ENCODE data around the gene RBM28.
"Not testable (repeated sequence)": the region's sequence is repeated elsewhere in the genome, so short reads cannot be mapped to it uniquely, and the experiment has no call there.

Gene RBM28

DNA sequence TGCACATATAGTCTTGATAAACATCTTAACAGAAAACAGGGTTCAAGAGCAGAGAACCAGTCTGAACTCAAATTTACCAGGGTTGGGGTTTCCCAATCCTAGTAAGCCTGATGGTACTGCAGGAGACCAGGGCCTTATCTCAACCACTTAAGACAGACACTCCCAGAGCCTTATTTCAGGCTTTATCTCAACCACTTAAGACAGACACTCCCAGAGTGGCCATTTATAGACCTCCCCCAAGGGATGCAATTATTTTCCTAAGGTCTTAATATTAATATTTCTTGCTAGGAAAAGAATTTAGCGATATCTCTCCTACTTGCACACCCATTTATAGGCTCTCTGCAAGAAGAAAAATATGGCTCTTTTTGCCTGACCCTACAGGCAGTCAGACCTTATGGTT, 63.3 kb downstream of the RBM28 start:
- H3K27me3 Mint-ChIP-seq; H3K27ac Mint-ChIP-seq; DNase-seq; H3K4me1 Mint-ChIP-seq (ENCODE audit: low read depth in 2 of 2); H3K36me3 Mint-ChIP-seq (ENCODE audit: insufficient read depth); ATAC-seq (replicated peaks); H3K4me3 Mint-ChIP-seq: not testable (repeated sequence)
- peaks cover 9 to 15% of the 10 kb centered on the region in 2 donors for H3K9me3 Mint-ChIP-seq

DNA sequence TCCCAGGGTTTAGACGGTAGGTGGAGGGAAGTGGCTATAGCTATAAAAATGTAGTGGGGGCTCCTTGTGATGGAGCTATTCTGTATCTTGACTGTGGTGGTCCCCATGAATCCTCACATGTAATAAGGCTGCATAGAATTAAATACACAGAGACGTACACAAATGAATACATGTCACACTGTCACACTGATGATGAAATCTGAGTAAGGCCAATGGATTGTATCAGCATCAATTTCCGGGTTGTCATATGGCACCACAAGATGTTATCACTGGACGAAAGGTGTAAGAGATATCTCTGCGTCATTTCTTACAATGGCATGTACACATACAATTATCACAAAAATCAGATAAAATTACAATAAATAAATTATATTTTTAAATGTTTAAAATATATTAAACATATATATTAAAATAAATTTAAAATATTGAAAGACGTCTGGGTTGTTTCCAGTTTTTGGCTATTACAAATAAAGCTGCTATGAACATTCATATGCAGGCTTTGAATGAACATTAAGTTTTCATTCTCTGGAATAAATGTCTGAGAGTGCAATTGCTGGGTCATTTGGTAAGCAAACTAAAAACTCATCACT, 64.5 kb downstream of the RBM28 start:
- Mint-ChIP-seq H3K36me3 (ENCODE audit: insufficient read depth) (no peaks in the 10 kb centered on the region), H3K9me3 (peaks cover 9 to 15% of the 10 kb centered on the region in 2 donors), H3K4me1 (ENCODE audit: low read depth in 2 of 2) (no peaks in the 10 kb centered on the region), H3K27ac (no peak overlapping the region), H3K4me3 (no peak overlapping the region), H3K27me3 (no peaks in the 10 kb centered on the region)
- ATAC-seq (replicated peaks): no peak
- no peak for DNase-seq

DNA sequence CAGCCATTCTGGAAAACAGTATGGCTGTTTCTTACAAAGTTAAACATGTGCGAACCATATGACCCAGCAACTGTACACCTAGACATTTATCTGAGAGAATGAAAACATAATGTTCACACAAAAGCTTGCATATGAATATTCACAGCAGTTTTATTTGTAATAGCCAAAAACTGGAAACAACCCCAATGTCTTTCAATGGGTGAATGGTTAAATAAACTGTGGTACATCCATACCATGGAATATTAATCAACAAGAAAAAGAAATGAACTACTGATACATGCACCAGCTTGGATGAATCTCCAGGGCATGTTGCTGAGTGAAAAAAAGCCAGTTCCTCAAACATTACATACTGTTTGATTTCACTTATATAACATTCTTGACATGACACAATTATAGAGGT, 65.3 kb downstream of the RBM28 start:
- no peak for DNase-seq
- Mint-ChIP-seq H3K4me1 (ENCODE audit: low read depth in 2 of 2) (no peaks in the 10 kb centered on the region), H3K4me3 (no peak overlapping the region), H3K27me3 (no peaks in the 10 kb centered on the region), H3K36me3 (ENCODE audit: insufficient read depth) (no peaks in the 10 kb centered on the region), H3K27ac (no peak overlapping the region), H3K9me3 (peaks cover 9 to 15% of the 10 kb centered on the region in 2 donors)
- ATAC-seq (replicated peaks): no peak

DNA sequence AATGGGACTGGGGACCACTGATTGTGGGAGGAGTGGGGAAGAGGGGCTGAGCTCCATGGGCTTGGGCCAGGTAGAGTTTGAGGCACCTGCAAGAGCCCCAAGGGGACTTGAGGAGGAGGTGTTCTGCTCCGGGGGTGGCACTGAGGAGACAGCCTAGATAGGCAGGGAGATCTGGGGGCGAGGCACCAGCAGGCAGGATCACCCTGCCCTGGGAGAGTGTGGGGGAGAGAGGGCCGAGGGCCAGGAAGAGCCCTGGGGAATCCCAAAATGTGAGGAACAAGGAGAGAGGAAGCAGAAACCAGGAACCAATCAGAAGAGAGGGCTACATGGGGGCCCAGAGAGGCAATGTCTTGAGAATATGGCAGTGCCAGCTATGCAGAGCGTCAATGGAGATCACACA, 68.0 kb downstream of the RBM28 start:
- no peak overlapping the region for H3K27ac Mint-ChIP-seq
- H3K27me3 Mint-ChIP-seq: peaks cover 0 to 10% of the 10 kb centered on the region in 2 donors
- H3K4me3 Mint-ChIP-seq: no peak overlapping the region
- DNase-seq (no peak), ATAC-seq (replicated peaks) (no peak)
- H3K36me3 Mint-ChIP-seq (ENCODE audit: insufficient read depth): no peaks in the 10 kb centered on the region
- H3K4me1 Mint-ChIP-seq (ENCODE audit: low read depth in 2 of 2): peaks cover 0 to 2% of the 10 kb centered on the region in 2 donors
- H3K9me3 Mint-ChIP-seq: peaks cover 5 to 7% of the 10 kb centered on the region in 2 donors

DNA sequence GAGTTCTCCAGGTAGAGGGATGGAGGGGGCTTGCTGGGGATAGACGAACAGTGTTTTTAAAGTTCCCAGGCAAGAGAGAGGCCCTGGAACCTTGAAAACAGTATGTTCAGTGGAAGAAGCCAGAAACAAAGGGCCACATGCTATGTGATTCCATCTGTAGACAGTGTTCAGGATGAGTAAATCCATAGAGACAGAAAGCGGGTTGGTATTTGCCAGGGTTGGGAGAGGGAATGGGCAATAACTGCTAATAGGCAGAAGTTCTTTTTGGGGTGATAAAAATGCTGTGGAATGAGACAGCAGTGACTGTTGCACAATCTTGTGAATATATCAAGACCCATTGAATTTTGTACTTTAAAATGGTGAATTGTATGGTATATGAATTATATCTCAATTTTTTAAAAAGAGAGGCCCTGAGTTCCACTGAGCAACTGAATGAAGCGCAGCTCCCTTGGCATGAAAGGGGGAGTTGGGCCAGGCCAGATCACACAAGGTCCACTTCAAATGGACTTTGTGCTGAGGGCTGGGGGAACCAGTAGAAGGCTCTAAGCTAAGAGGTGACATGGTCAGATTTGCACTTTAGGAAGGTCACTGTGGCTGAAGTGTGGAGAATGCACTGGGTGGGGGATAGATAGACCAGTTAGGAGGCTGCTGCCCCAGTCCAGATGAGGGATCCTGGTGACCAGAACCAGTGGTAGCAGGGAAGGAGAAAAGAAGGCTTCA, 68.7 kb downstream of the RBM28 start:
- Mint-ChIP-seq H3K9me3 (peaks cover 4 to 5% of the 10 kb centered on the region in 2 donors), H3K4me1 (ENCODE audit: low read depth in 2 of 2) (peaks cover 0 to 2% of the 10 kb centered on the region in 2 donors), H3K36me3 (ENCODE audit: insufficient read depth) (no peaks in the 10 kb centered on the region), H3K27ac (peak overlapping the region in 1 of 2 donors; percentile 6), H3K4me3 (no peak overlapping the region), H3K27me3 (peaks cover 0 to 15% of the 10 kb centered on the region in 2 donors)
- ATAC-seq (replicated peaks) (no peak), DNase-seq (no peak)

DNA sequence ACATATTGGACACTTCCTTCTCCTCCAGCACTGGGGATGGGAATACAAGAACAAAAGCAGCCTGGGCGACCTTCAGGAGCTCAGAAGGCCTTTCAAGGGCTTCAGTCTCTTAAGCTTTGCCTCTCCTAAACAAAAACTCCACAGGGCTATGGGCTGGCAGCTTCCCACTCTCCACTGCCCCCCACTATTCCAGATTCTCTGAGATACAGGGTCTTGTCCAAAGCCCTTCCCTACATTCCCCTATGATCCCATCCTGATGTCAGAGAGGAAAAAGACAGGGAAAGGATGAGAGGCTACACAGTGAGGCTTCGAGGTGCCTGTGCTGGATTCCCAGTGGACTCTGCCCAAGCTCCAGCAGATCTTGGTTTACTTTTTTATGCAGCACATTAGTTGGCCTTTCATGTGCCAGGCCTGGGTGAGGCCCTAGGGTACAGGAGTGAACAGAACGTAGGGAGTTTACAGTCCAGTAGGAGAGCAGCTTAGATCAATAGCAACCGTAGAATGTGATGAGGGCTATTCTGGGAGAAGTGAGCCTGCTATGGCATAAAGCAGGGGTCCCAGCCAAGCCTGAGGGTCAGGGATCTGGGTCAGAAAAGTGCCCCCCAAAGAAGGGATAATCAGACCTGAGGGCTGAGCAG, 69.3 kb downstream of the RBM28 start:
- no peaks in the 10 kb centered on the region for H3K9me3 Mint-ChIP-seq
- no peaks in the 10 kb centered on the region for H3K36me3 Mint-ChIP-seq (ENCODE audit: insufficient read depth)
- H3K27me3 Mint-ChIP-seq: peaks cover 6 to 22% of the 10 kb centered on the region in 2 donors
- peak overlapping the region in 1 of 2 donors; percentile 6 for H3K27ac Mint-ChIP-seq
- ATAC-seq (replicated peaks) (no peak), DNase-seq (no peak)
- no peak overlapping the region for H3K4me3 Mint-ChIP-seq
- peaks cover 0 to 2% of the 10 kb centered on the region in 2 donors for H3K4me1 Mint-ChIP-seq (ENCODE audit: low read depth in 2 of 2)

DNA sequence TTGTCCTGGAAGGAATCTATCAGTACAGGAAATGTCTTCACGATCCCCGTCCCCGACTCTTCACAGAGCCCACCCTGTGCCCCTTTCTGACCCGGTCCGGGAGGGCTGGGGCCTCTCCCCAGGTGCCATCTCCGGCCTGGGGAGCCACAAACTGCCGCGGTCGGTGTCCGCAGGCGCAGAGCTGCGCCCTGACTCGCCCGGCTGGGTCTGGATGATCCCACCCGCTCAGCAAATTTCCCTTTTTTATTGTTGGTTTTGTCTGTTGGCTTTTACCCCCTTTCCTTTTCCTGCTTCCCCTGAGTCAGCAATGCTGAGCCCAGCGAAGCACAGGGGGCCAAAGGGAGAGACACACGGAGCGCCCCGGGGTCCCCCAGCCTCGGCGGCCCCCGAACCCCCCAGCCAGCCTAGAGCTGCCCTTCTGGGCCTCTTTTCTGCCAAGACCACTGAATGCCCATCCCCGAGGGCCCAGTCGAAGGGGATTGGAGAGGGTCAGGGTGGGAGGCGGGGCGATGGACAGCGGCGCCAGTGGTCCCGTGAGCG, 71.7 kb downstream of the RBM28 start:
- Mint-ChIP-seq H3K4me1 (ENCODE audit: low read depth in 2 of 2) (peaks cover 0 to 2% of the 10 kb centered on the region in 2 donors), H3K36me3 (ENCODE audit: insufficient read depth) (no peaks in the 10 kb centered on the region), H3K27me3 (peaks cover 27 to 46% of the 10 kb centered on the region in 2 donors), H3K27ac (no peak overlapping the region), H3K4me3 (no peak overlapping the region), H3K9me3 (no peaks in the 10 kb centered on the region)
- DNase-seq (no peak), ATAC-seq (replicated peaks) (no peak)

DNA sequence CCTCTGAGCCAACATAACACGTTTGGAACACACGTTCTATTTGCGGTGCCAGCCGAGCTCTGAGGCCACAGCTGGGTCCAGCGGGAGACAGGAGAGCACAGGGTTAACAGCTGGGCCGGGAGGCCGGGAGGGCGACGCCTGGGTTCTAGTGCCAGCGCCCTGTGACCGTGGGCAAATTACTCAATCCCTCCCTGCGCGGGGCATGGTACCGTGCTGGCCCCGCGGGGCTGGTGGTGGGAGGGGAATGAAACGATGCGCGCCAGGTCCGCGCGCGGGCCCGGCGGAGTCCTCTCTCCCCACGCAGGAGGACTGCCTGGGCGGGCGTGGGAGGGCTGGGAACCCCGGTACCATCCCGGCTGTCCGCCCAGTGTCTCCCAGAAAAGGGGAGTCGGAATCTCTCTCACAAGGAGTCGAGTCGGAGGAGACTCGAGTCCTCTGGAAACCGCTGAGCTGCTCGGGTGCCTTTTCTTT, 72.2 kb downstream of the RBM28 start:
- H3K27ac Mint-ChIP-seq: peak overlapping the region in 1 of 2 donors; percentile 56
- no peaks in the 10 kb centered on the region for H3K36me3 Mint-ChIP-seq (ENCODE audit: insufficient read depth)
- ATAC-seq (replicated peaks): no peak
- H3K4me3 Mint-ChIP-seq: no peak overlapping the region
- peaks cover 0 to 2% of the 10 kb centered on the region in 2 donors for H3K4me1 Mint-ChIP-seq (ENCODE audit: low read depth in 2 of 2)
- H3K27me3 Mint-ChIP-seq: peaks cover 29 to 51% of the 10 kb centered on the region in 2 donors
- DNase-seq: no peak
- no peaks in the 10 kb centered on the region for H3K9me3 Mint-ChIP-seq

DNA sequence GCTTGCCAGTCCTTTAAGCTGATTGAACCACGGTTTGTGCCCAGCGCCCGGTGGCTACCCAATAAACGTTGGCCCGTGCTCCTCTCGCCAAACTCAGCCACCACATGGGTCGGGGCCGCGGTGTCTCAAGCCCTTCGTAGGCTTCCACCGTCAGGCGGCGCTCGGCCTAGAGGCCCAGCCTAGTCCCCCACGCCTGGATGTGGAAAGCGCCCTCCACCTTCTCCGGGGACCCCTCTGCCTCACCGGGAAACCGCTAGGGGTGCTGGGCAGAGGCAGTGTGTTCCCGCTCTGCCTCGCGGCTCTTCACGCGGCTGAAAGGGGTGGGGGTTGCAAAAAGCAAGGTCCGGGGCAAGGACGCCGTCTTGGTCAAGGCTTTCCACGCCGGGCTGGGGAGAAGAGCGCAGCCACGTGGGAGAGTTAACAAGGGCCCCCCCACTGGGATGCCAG, 72.9 kb downstream of the RBM28 start:
- Mint-ChIP-seq H3K36me3 (ENCODE audit: insufficient read depth) (no peaks in the 10 kb centered on the region), H3K27me3 (peaks cover 29 to 52% of the 10 kb centered on the region in 2 donors), H3K9me3 (no peaks in the 10 kb centered on the region), H3K27ac (peak overlapping the region in 1 of 2 donors; percentile 56), H3K4me3 (no peak overlapping the region), H3K4me1 (ENCODE audit: low read depth in 2 of 2) (peaks cover 0 to 2% of the 10 kb centered on the region in 2 donors)
- ATAC-seq (replicated peaks) (no peak), DNase-seq (no peak)

DNA sequence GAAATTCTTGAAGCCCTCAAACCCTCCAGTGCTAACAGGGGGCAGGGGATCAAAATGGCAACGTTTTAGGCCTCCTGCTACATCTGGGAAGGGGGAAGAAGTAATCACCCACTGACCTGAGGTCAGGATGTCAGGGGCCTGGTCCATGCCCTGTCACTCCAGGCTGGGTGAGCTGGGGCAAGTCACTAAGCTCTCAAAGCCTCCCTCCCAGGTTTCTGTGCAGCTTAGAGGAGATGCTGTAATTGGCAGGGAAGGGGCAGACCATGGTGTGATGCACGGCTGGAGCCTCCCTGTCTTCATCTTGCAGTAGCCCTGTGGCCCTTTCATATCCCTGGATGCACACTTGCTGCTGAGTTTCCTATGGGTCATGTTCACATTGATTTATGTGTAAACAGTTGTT, 75.5 kb downstream of the RBM28 start:
- H3K27me3 Mint-ChIP-seq: peaks cover 29 to 52% of the 10 kb centered on the region in 2 donors
- H3K36me3 Mint-ChIP-seq (ENCODE audit: insufficient read depth): no peaks in the 10 kb centered on the region
- no peak overlapping the region for H3K4me3 Mint-ChIP-seq
- peaks cover 0 to 2% of the 10 kb centered on the region in 2 donors for H3K4me1 Mint-ChIP-seq (ENCODE audit: low read depth in 2 of 2)
- H3K9me3 Mint-ChIP-seq: no peaks in the 10 kb centered on the region
- DNase-seq: no peak
- ATAC-seq (replicated peaks): no peak
- H3K27ac Mint-ChIP-seq: no peak overlapping the region

DNA sequence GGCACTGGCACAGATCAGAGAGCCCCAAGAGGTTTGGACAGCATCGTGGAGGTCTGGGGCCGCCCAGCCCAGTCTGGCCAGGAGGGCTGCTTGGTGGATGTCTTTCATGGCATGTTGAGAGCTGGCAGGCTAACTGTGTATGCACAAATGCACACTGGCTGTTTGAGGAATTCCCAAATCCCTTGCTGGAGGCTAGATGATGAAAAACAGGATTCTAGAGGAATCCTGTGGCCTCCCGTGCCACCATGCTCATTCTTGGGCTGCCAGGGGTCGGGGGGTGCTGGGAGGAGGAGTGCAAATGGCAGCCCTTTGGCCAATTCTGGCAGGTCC, 76.1 kb downstream of the RBM28 start:
- Mint-ChIP-seq H3K36me3 (ENCODE audit: insufficient read depth) (no peaks in the 10 kb centered on the region), H3K9me3 (no peaks in the 10 kb centered on the region), H3K4me1 (ENCODE audit: low read depth in 2 of 2) (peaks cover 0 to 2% of the 10 kb centered on the region in 2 donors), H3K4me3 (no peak overlapping the region), H3K27ac (no peak overlapping the region), H3K27me3 (peaks cover 29 to 52% of the 10 kb centered on the region in 2 donors)
- ATAC-seq (replicated peaks) (no peak), DNase-seq (no peak)

DNA sequence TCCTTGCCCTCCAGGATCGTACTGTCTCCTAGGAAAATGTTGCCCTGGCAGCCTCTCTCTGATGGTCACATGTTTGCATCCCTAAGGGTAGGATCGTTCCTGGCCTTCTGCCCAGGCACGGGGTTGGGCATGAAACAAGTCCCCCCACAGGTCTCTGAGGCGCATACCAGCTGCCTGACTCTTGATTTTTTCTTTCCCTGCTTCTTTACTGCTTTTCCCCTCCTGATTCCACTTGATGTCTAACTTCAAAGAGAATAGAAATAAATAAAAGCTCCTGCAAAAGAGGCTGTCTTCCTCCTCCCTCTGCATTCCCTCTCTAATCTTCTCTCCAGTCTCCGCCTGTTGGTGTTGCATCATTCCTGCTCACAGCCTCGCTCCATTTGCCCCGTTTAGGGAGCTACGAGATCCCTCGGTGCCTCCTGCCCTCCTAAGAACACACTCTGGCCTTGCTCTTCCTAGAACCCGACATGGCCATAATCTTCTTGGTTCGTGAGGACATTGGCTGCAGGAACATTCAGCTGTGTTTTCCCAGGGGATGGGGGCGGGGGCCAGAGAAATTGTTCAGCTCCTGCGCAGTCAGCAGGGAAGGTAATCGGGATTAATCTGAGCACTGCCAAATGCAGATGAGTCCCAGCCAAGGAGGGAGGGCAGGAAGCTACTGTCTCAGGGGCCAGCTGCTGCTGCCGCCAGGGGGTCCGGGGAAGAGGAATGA, 76.7 kb downstream of the RBM28 start:
- Mint-ChIP-seq H3K4me1 (ENCODE audit: low read depth in 2 of 2) (peaks cover 0 to 2% of the 10 kb centered on the region in 2 donors), H3K4me3 (no peak overlapping the region), H3K27me3 (peaks cover 31 to 52% of the 10 kb centered on the region in 2 donors), H3K27ac (no peak overlapping the region), H3K9me3 (no peaks in the 10 kb centered on the region), H3K36me3 (ENCODE audit: insufficient read depth) (no peaks in the 10 kb centered on the region)
- ATAC-seq (replicated peaks) (no peak), DNase-seq (no peak)

DNA sequence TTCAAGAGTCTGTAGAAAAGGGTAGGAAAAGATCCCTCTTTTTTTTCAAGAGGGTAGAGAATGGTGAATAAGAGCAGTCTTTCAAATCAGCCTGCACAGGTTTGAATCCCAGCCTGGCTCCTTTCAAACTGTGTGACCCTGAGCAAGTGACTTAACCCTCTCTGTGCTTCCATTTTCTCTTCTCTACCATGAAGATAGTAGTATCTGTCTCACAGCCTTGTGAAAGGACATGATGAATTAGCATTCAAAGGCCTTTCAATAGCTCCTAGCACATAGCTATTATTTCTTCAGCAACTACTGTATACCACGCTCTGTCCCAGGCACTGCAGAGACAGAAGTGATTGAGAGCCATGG, 77.2 kb downstream of the RBM28 start:
- H3K27ac Mint-ChIP-seq: no peak overlapping the region
- no peak overlapping the region for H3K4me3 Mint-ChIP-seq
- H3K36me3 Mint-ChIP-seq (ENCODE audit: insufficient read depth): no peaks in the 10 kb centered on the region
- ATAC-seq (replicated peaks) (no peak), DNase-seq (no peak)
- peaks cover 36 to 50% of the 10 kb centered on the region in 2 donors for H3K27me3 Mint-ChIP-seq
- no peaks in the 10 kb centered on the region for H3K9me3 Mint-ChIP-seq
- peaks cover 0 to 2% of the 10 kb centered on the region in 2 donors for H3K4me1 Mint-ChIP-seq (ENCODE audit: low read depth in 2 of 2)

Measured in effector memory CD8-positive, alpha-beta T cell (primary cell).